ENCODE results near the gene COL8A1.

COL8A1 gene

GRCh38 chr3:99678023-99678422 is 39.6 kb downstream of the COL8A1 start:
- TF ChIP-seq FOXM1 (IDR thresholded peaks at IDR 0.05; ENCODE audit: borderline replicate concordance, low read depth) (no peak), NFIC (IDR thresholded peaks at IDR 0.05) (no peak), MAX (IDR thresholded peaks at IDR 0.05) (no peak)

- TF ChIP-seq YY1 (IDR thresholded peaks at IDR 0.05; ENCODE audit: low read depth), result no peak
- TF ChIP-seq ZBTB7A (IDR thresholded peaks at IDR 0.05; ENCODE audit: low read depth), result no peak
- no peak for TF ChIP-seq TEAD4 (IDR thresholded peaks at IDR 0.05)
- TF ChIP-seq REST (IDR thresholded peaks at IDR 0.05; ENCODE audit: low read depth), result no peak
- TF ChIP-seq CREB1 (IDR thresholded peaks at IDR 0.05; ENCODE audit: low read depth), result no peak
- TF ChIP-seq CEBPB (IDR thresholded peaks at IDR 0.05), result no peak
- no peak for TF ChIP-seq RAD21 (IDR thresholded peaks at IDR 0.05; ENCODE audit: low read depth)
- no peak for TF ChIP-seq TAF1 (IDR thresholded peaks at IDR 0.05; ENCODE audit: low read depth)
- TF ChIP-seq USF1 (IDR thresholded peaks at IDR 0.05), result no peak
- no peak for TF ChIP-seq TCF12 (IDR thresholded peaks at IDR 0.05; ENCODE audit: low read depth)
- no peak for TF ChIP-seq EGR1 (IDR thresholded peaks at IDR 0.05)
- TF ChIP-seq NFIC (IDR thresholded peaks at IDR 0.05), result no peak
- no peak for TF ChIP-seq MAX (IDR thresholded peaks at IDR 0.05)
- no peak for TF ChIP-seq FOXM1 (IDR thresholded peaks at IDR 0.05; ENCODE audit: borderline replicate concordance, low read depth)
- no peak for TF ChIP-seq EP300 (IDR thresholded peaks at IDR 0.05; ENCODE audit: borderline replicate concordance)
These were observed 40.5 kb downstream of the COL8A1 start for GRCh38 chr3:99678896-99679295.

GRCh38 chr3:99681512-99681911 is 43.1 kb downstream of the COL8A1 start:
- TF ChIP-seq EGR1 (IDR thresholded peaks at IDR 0.05), result no peak
- no peak for TF ChIP-seq RAD21 (IDR thresholded peaks at IDR 0.05; ENCODE audit: low read depth)
- no peak for TF ChIP-seq REST (IDR thresholded peaks at IDR 0.05; ENCODE audit: low read depth)
- TF ChIP-seq EP300 (IDR thresholded peaks at IDR 0.05; ENCODE audit: borderline replicate concordance), result no peak
- no peak for TF ChIP-seq MAX (IDR thresholded peaks at IDR 0.05)
- no peak for TF ChIP-seq USF1 (IDR thresholded peaks at IDR 0.05)
- no peak for TF ChIP-seq ZBTB7A (IDR thresholded peaks at IDR 0.05; ENCODE audit: low read depth)
- TF ChIP-seq TCF12 (IDR thresholded peaks at IDR 0.05; ENCODE audit: low read depth), result no peak
- no peak for TF ChIP-seq FOXM1 (IDR thresholded peaks at IDR 0.05; ENCODE audit: borderline replicate concordance, low read depth)
- TF ChIP-seq YY1 (IDR thresholded peaks at IDR 0.05; ENCODE audit: low read depth), result no peak
- TF ChIP-seq NFIC (IDR thresholded peaks at IDR 0.05), result no peak
- TF ChIP-seq TAF1 (IDR thresholded peaks at IDR 0.05; ENCODE audit: low read depth), result no peak
- no peak for TF ChIP-seq TEAD4 (IDR thresholded peaks at IDR 0.05)
- no peak for TF ChIP-seq CREB1 (IDR thresholded peaks at IDR 0.05; ENCODE audit: low read depth)
- TF ChIP-seq CEBPB (IDR thresholded peaks at IDR 0.05), result no peak

- TF ChIP-seq EGR1 (IDR thresholded peaks at IDR 0.05) (no peak), TCF12 (IDR thresholded peaks at IDR 0.05; ENCODE audit: low read depth) (no peak), YY1 (IDR thresholded peaks at IDR 0.05; ENCODE audit: low read depth) (no peak), ZBTB7A (IDR thresholded peaks at IDR 0.05; ENCODE audit: low read depth) (no peak), NFIC (IDR thresholded peaks at IDR 0.05) (no peak), EP300 (IDR thresholded peaks at IDR 0.05; ENCODE audit: borderline replicate concordance) (no peak), CEBPB (IDR thresholded peaks at IDR 0.05) (no peak), REST (IDR thresholded peaks at IDR 0.05; ENCODE audit: low read depth) (no peak), TAF1 (IDR thresholded peaks at IDR 0.05; ENCODE audit: low read depth) (no peak), RAD21 (IDR thresholded peaks at IDR 0.05; ENCODE audit: low read depth) (no peak), MAX (IDR thresholded peaks at IDR 0.05) (no peak), TEAD4 (IDR thresholded peaks at IDR 0.05) (no peak), CREB1 (IDR thresholded peaks at IDR 0.05; ENCODE audit: low read depth) (no peak), USF1 (IDR thresholded peaks at IDR 0.05) (no peak), FOXM1 (IDR thresholded peaks at IDR 0.05; ENCODE audit: borderline replicate concordance, low read depth) (no peak)
These were observed 43.6 kb downstream of the COL8A1 start for GRCh38 chr3:99681976-99682375.
